GM12872 (cell line): ENCODE results near the gene TMCC2.

Experiments
- CTCF ChIP-seq: IDR thresholded peaks from 3 replicates; pipeline ENCODE4 v1.5.1; 2011; ENCODE audit warnings: low read depth, mild to moderate bottlenecking, low read length, moderate library complexity; ENCODE audit not compliant: insufficient read depth

Gene TMCC2

GRCh38 chr1:205244384-205244783 is 16.6 kb downstream of the TMCC2 start:
- TF ChIP-seq CTCF, result no peak

GRCh38 chr1:205245096-205245495 is 17.4 kb downstream of the TMCC2 start:
- TF ChIP-seq CTCF, result no peak

- TF ChIP-seq CTCF, result no peak
Measured at GRCh38 chr1:205246351-205247119, 18.8 kb downstream of the TMCC2 start.

GRCh38 chr1:205247130-205247921 is 19.6 kb downstream of the TMCC2 start:
- no peak for TF ChIP-seq CTCF

- no peak for TF ChIP-seq CTCF
Measured at GRCh38 chr1:205248793-205249601, 21.3 kb downstream of the TMCC2 start.

- TF ChIP-seq CTCF, result no peak
Measured at GRCh38 chr1:205249651-205250050, 21.9 kb downstream of the TMCC2 start.

- TF ChIP-seq CTCF, result no peak
Measured at GRCh38 chr1:205250699-205251098, 23.0 kb downstream of the TMCC2 start.
